AG04449 (cell line): ENCODE data around the gene WNT4.

Experiments
- CTCF ChIA-PET: fragments of 350-600 bp; formaldehyde crosslinking; extraction: SDS; loops from one replicate; lab custom pipeline; 2021; ENCODE audit warnings: antibody characterized with exemption; lab: Yijun Ruan, JAX
- POLR2A ChIA-PET: fragments of 400-600, 350-600 bp; formaldehyde crosslinking; extraction: SDS; loops from one replicate; lab custom pipeline; 2020; ENCODE audit warnings: antibody characterized with exemption, inconsistent platforms; lab: Yijun Ruan, JAX
- DNase-seq: peaks from one replicate; pipeline ENCODE4 v3.0.0-alpha.2; 2010; ENCODE audit warnings: low read depth, low spot score
- H3K4me3 ChIP-seq: 2 replicates; pipeline ENCODE4 v1.5.1; 2011; ENCODE audit warnings: low read depth, mild to moderate bottlenecking, control low read depth, low read length
- CTCF ChIP-seq: IDR thresholded peaks from one replicate; pipeline ENCODE4 v1.5.1; 2011; ENCODE audit warnings: mild to moderate bottlenecking, moderate library complexity, low read length, control low read depth, inconsistent platforms; ENCODE audit not compliant: insufficient read depth; ENCODE audit errors: missing control alignments

WNT4 gene

GRCh38 chr1:22123901-22124404 lies 18.9 kb downstream of the WNT4 start:
- no peak for DNase-seq
- no peak for TF ChIP-seq CTCF
- no peak overlapping the region for H3K4me3 ChIP-seq
- POLR2A ChIA-PET, result no interaction called here
- CTCF ChIA-PET, result interaction anchor here (1.0 to 3.5 kb wide), 4 partner anchors 8 to 18 kb away, joined by 3 to 13 read pairs (median 4); no protein-coding TSS in a partner anchor

- no peak for DNase-seq
- no peak overlapping the region for H3K4me3 ChIP-seq
- ChIA-PET CTCF (interaction anchor here (1.0 to 3.5 kb wide), 6 partner anchors 9 to 21 kb away, joined by 3 to 13 read pairs (median 3); no protein-coding TSS in a partner anchor), POLR2A (no interaction called here)
- TF ChIP-seq CTCF, result no peak
Measured at GRCh38 chr1:22123071-22123390, 19.9 kb downstream of the WNT4 start.

GRCh38 chr1:22122273-22123070 lies 20.4 kb downstream of the WNT4 start:
- ChIA-PET POLR2A (interaction anchor here (0.6 kb wide), 1 partner anchor 10 kb away, joined by 3 read pairs; no protein-coding TSS in a partner anchor), CTCF (interaction anchor here (0.8 to 3.5 kb wide), 8 partner anchors 10 to 293 kb away, joined by 3 to 13 read pairs (median 4); no protein-coding TSS in a partner anchor)
- TF ChIP-seq CTCF, result no peak
- no peak for DNase-seq
- H3K4me3 ChIP-seq, result no peak overlapping the region

GRCh38 chr1:22121421-22121911 lies 21.4 kb downstream of the WNT4 start:
- no peak for DNase-seq
- CTCF ChIA-PET, result interaction anchor here (0.7 to 3.5 kb wide), 4 partner anchors 11 to 294 kb away, joined by 3 to 13 read pairs (median 4); no protein-coding TSS in a partner anchor
- POLR2A ChIA-PET, result interaction anchor here (0.6 kb wide), 1 partner anchor 14 kb away, joined by 3 read pairs; no protein-coding TSS in a partner anchor
- H3K4me3 ChIP-seq, result no peak overlapping the region
- TF ChIP-seq CTCF, result no peak

- CTCF ChIA-PET, result no interaction called here
- no peak overlapping the region for H3K4me3 ChIP-seq
- DNase-seq, result no peak
- TF ChIP-seq CTCF, result no peak
- POLR2A ChIA-PET, result no interaction called here
Measured at GRCh38 chr1:22120469-22120790, 22.5 kb downstream of the WNT4 start.

- ChIA-PET POLR2A (no interaction called here), CTCF (no interaction called here)
- H3K4me3 ChIP-seq, result no peak overlapping the region
- no peak for TF ChIP-seq CTCF
- DNase-seq, result no peak
Measured at GRCh38 chr1:22119626-22120468, 23.1 kb downstream of the WNT4 start.
